ENCODE measurements around the gene IFNL4.
"Not testable (repeated sequence)": the region's sequence is repeated elsewhere in the genome, so short reads cannot be mapped to it uniquely, and the experiment has no call there.

Gene IFNL4

GRCh38 chr19:39284032-39284431 lies 35.4 kb upstream of the IFNL4 start:
- no peaks in the 10 kb centered on the region for H3K27me3 ChIP-seq (replicated peaks; ENCODE audit: control insufficient read depth, insufficient read depth, low read length)
- DNase-seq (ENCODE audit: extremely low read depth, insufficient read length), result no peak
- no peak overlapping the region for H3K4me3 ChIP-seq (replicated peaks; ENCODE audit: low read depth, low read length)
- no peak for TF ChIP-seq CTCF (IDR thresholded peaks at IDR 0.05; ENCODE audit: insufficient read depth, low read length, poor library complexity, severe bottlenecking)
- H3K36me3 ChIP-seq (ENCODE audit: control insufficient read depth, insufficient read depth, low read length), result no peaks in the 10 kb centered on the region

GRCh38 chr19:39282021-39282420 lies 33.4 kb upstream of the IFNL4 start:
- TF ChIP-seq CTCF (IDR thresholded peaks at IDR 0.05; ENCODE audit: insufficient read depth, low read length, poor library complexity, severe bottlenecking), result no peak
- H3K4me3 ChIP-seq (replicated peaks; ENCODE audit: low read depth, low read length), result no peak overlapping the region
- DNase-seq (ENCODE audit: extremely low read depth, insufficient read length), result no peak

GRCh38 chr19:39277598-39277997 lies 28.9 kb upstream of the IFNL4 start:
- H3K4me3 ChIP-seq (replicated peaks; ENCODE audit: low read depth, low read length), result no peak overlapping the region
- H3K27me3 ChIP-seq (replicated peaks; ENCODE audit: control insufficient read depth, insufficient read depth, low read length), result no peaks in the 10 kb centered on the region
- TF ChIP-seq CTCF (IDR thresholded peaks at IDR 0.05; ENCODE audit: insufficient read depth, low read length, poor library complexity, severe bottlenecking), result no peak
- no peaks in the 10 kb centered on the region for H3K36me3 ChIP-seq (ENCODE audit: control insufficient read depth, insufficient read depth, low read length)
- no peak for DNase-seq (ENCODE audit: extremely low read depth, insufficient read length)

More at GRCh38 chr19:39282021-39282420, 33.4 kb upstream of the IFNL4 start:
- Histone ChIP-seq H3K36me3 (ENCODE audit: control insufficient read depth, insufficient read depth, low read length) (no peaks in the 10 kb centered on the region), H3K27me3 (replicated peaks; ENCODE audit: control insufficient read depth, insufficient read depth, low read length) (no peaks in the 10 kb centered on the region)

GRCh38 chr19:39276740-39277139 lies 28.1 kb upstream of the IFNL4 start:
- Histone ChIP-seq H3K4me3 (replicated peaks; ENCODE audit: low read depth, low read length) (no peak overlapping the region), H3K27me3 (replicated peaks; ENCODE audit: control insufficient read depth, insufficient read depth, low read length) (no peaks in the 10 kb centered on the region), H3K36me3 (ENCODE audit: control insufficient read depth, insufficient read depth, low read length) (no peaks in the 10 kb centered on the region)
- TF ChIP-seq CTCF (IDR thresholded peaks at IDR 0.05; ENCODE audit: insufficient read depth, low read length, poor library complexity, severe bottlenecking), result no peak
- no peak for DNase-seq (ENCODE audit: extremely low read depth, insufficient read length)

GRCh38 chr19:39275578-39275977 lies 26.9 kb upstream of the IFNL4 start:
- Histone ChIP-seq H3K27me3 (replicated peaks; ENCODE audit: control insufficient read depth, insufficient read depth, low read length) (no peaks in the 10 kb centered on the region), H3K36me3 (ENCODE audit: control insufficient read depth, insufficient read depth, low read length) (no peaks in the 10 kb centered on the region), H3K4me3 (replicated peaks; ENCODE audit: low read depth, low read length) (no peak overlapping the region)
- TF ChIP-seq CTCF (IDR thresholded peaks at IDR 0.05; ENCODE audit: insufficient read depth, low read length, poor library complexity, severe bottlenecking), result no peak
- no peak for DNase-seq (ENCODE audit: extremely low read depth, insufficient read length)

- DNase-seq (ENCODE audit: extremely low read depth, insufficient read length); H3K27me3 ChIP-seq (replicated peaks; ENCODE audit: control insufficient read depth, insufficient read depth, low read length); H3K4me3 ChIP-seq (replicated peaks; ENCODE audit: low read depth, low read length); H3K36me3 ChIP-seq (ENCODE audit: control insufficient read depth, insufficient read depth, low read length): not testable (repeated sequence)
Measured at GRCh38 chr19:39273859-39274258, 25.2 kb upstream of the IFNL4 start.

Measured in GM06990 (cell line).